Neural cell (in vitro differentiated cells): ENCODE measurements around the gene CARS2. TPM values are rescaled to one million over a fixed set of nuclear protein-coding genes. Genes with fewer than 3 reads are reported as not detected.

Experiments
- H2AFZ ChIP-seq: fragments of 200-600, 300-800 bp; sonication (generic), shearing (Covaris generic); 2 replicates; pipeline ENCODE4 v1.6.0; 2014; ENCODE audit warnings: low read depth, mild to moderate bottlenecking, antibody characterized with exemption, low read length, moderate library complexity
- H3F3A ChIP-seq: fragments of 200-600 bp; shearing (Covaris generic); 2 replicates; pipeline ENCODE4 v1.6.1; 2016; ENCODE audit warnings: mild to moderate bottlenecking, moderate library complexity, mixed read lengths, antibody characterized with exemption, low read length; ENCODE audit not compliant: insufficient read depth, poor library complexity, severe bottlenecking
- H3K27ac ChIP-seq: fragments of 200-600, 300-800 bp; sonication (generic), shearing (Covaris generic); 2 replicates; pipeline ENCODE4 v1.5.1; 2014; ENCODE audit warnings: mild to moderate bottlenecking, low read length, moderate library complexity
- H3K27me3 ChIP-seq: fragments of 300-800, 200-600 bp; sonication (generic), shearing (Covaris generic); 2 replicates; pipeline ENCODE4 v1.6.0; 2014; ENCODE audit warnings: mild to moderate bottlenecking, low read depth, low read length, moderate library complexity; ENCODE audit not compliant: insufficient read depth
- H3K36me3 ChIP-seq: fragments of 300-800, 200-600 bp; sonication (generic), shearing (Covaris generic); 2 replicates; pipeline ENCODE4 v1.5.1; 2014; ENCODE audit warnings: mild to moderate bottlenecking, antibody characterized with exemption, low read length, moderate library complexity; ENCODE audit not compliant: insufficient read depth
- H3K4me2 ChIP-seq: fragments of 300-800, 200-600 bp; sonication (generic), shearing (Covaris generic); 2 replicates; pipeline ENCODE4 v1.6.0; 2014; ENCODE audit warnings: mild to moderate bottlenecking, low read length
- H3K4me3 ChIP-seq: fragments of 300-800, 200-600 bp; sonication (generic), shearing (Covaris generic); 2 replicates; pipeline ENCODE4 v1.5.1; 2014; ENCODE audit warnings: mild to moderate bottlenecking, low read length, moderate library complexity
- H3K79me2 ChIP-seq: fragments of 200-600 bp; shearing (Covaris generic); replicated peaks from 2 replicates; pipeline ENCODE4 v1.6.0; 2014; ENCODE audit warnings: mild to moderate bottlenecking, low read length, moderate library complexity; ENCODE audit not compliant: insufficient read depth
- H3K9ac ChIP-seq: fragments of 300-800, 200-600 bp; sonication (generic), shearing (Covaris generic); 2 replicates; pipeline ENCODE4 v1.6.1; 2016; ENCODE audit warnings: mild to moderate bottlenecking, low read length, mixed read lengths
- H3K9me2 ChIP-seq: fragments of 200-600 bp; shearing (Covaris generic); 2 replicates; pipeline ENCODE4 v1.6.1; 2016; ENCODE audit warnings: mild to moderate bottlenecking, low read length, mixed read lengths; ENCODE audit not compliant: insufficient read depth
- H3K9me3 ChIP-seq: fragments of 200-600, 300-800 bp; sonication (generic), shearing (Covaris generic); 2 replicates; pipeline ENCODE4 v1.6.1; 2016; ENCODE audit warnings: mild to moderate bottlenecking, mixed run types, low read length, moderate library complexity, mixed read lengths
- H4K20me1 ChIP-seq: fragments of 200-600 bp; shearing (Covaris generic); 2 replicates; pipeline ENCODE4 v1.6.1; 2016; ENCODE audit warnings: mild to moderate bottlenecking, mixed run types; ENCODE audit not compliant: insufficient read depth
- EP300 ChIP-seq: fragments of 450-650 bp; conservative IDR thresholded peaks from 2 replicates; pipeline ENCODE4 v1.6.1; 2014; ENCODE audit warnings: antibody characterized with exemption, mild to moderate bottlenecking, moderate library complexity; ENCODE audit not compliant: poor library complexity, severe bottlenecking
- EZH2 ChIP-seq: fragments of 200-600, 300-800 bp; shearing (Covaris generic), sonication (generic); IDR thresholded peaks from 2 replicates; pipeline ENCODE4 v1.6.1; 2014; ENCODE audit warnings: antibody characterized with exemption, low read length, borderline replicate concordance, mild to moderate bottlenecking; ENCODE audit not compliant: insufficient read depth, poor library complexity, severe bottlenecking
- MXI1 ChIP-seq: fragments of 450-650 bp; conservative IDR thresholded peaks from 2 replicates; pipeline ENCODE4 v1.6.1; 2014; ENCODE audit warnings: antibody characterized with exemption, mild to moderate bottlenecking; ENCODE audit not compliant: poor library complexity, severe bottlenecking
- POLR2AphosphoS5 ChIP-seq: IDR thresholded peaks from 2 replicates; pipeline ENCODE4 v1.6.1; 2012
- RAD21 ChIP-seq: fragments of 450-650 bp; conservative IDR thresholded peaks from 2 replicates; pipeline ENCODE4 v1.6.1; 2014; ENCODE audit warnings: antibody characterized with exemption, mild to moderate bottlenecking, moderate library complexity
- SMC3 ChIP-seq: fragments of 450-650 bp; conservative IDR thresholded peaks from 2 replicates; pipeline ENCODE4 v1.6.1; 2014; ENCODE audit warnings: antibody characterized with exemption, mild to moderate bottlenecking, moderate library complexity; ENCODE audit not compliant: poor library complexity
- TAF1 ChIP-seq: IDR thresholded peaks from 2 replicates; pipeline ENCODE4 v1.6.1; 2012; ENCODE audit warnings: low read depth
- polyA plus RNA-seq: library from polyadenylated mRNA; depleted of rRNA; stranded (reverse); fragments of >200 nt; gene quantifications from 2 replicates; pipeline ENCODE4 v1.2.3, GENCODE V29; 2014
- TF ChIP-seq, protein P1 (sequence below): fragments of 450-650 bp; IDR thresholded peaks from 2 replicates; pipeline ENCODE4 v1.5.1; 2014; ENCODE audit warnings: antibody characterized with exemption, mild to moderate bottlenecking, moderate library complexity; ENCODE audit not compliant: poor library complexity, severe bottlenecking
- TF ChIP-seq, protein P2 (sequence below): IDR thresholded peaks from 2 replicates; pipeline ENCODE4 v1.6.1; 2012; ENCODE audit warnings: borderline replicate concordance

The CARS2 gene
- polyA plus RNA-seq, 1 donor from 2014 or later: 92.2 TPM

DNA sequence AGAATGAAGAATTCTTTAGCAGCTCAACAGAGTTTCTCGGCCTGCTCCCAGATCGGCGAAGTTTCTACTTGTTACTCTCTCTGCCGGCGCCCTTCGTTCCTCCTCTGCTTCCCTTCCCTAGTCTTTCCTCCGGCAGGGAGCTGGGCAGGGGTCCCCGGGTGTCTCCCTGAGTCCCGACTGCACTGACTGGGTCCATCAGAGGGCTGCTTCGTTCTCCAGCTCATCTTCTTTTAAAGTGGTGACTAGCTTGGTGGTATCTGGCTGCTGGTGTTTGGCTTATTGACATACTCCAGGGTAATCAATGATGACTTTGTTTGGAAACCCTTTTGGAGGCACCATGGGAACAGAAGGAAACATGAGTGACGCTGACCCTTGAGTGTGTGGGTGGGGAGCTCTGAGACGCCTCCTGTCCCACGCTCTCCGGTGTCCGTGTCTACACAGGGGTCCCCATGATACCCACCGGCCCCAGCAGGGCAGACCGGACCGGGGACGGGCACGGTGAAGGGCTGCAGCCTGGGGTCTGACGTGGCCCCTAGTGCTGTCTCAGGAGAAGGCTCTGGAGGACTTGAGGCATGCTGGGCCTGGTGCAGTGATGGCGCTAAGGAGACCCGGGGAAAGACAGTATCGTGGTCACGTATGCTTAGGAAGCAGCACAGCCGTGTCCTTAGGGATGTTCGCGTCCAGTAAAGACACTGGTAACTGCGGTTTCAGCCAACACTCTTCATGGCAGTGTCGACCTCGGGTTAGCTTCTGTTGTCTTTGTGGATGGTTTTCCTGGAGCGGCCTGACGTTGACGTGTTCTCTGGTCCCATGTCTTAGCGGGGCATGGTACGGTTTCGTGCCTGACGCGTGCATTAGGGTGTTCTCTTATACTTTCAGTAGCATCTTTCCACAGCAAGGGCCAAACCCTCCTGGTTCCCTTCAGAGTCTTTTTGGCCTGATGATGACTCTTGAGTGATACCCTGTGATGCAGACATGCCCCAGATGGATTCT, 66.8 kb downstream of the CARS2 start:
- no peaks in the 10 kb centered on the region for H3F3A ChIP-seq
- no peaks in the 10 kb centered on the region for H4K20me1 ChIP-seq
- H2AFZ ChIP-seq: no peak overlapping the region
- H3K27ac ChIP-seq: no peak overlapping the region
- no peaks in the 10 kb centered on the region for H3K27me3 ChIP-seq
- H3K4me2 ChIP-seq: no peak overlapping the region
- H3K9me2 ChIP-seq: no peaks in the 10 kb centered on the region
- TF ChIP-seq, protein P1, sequence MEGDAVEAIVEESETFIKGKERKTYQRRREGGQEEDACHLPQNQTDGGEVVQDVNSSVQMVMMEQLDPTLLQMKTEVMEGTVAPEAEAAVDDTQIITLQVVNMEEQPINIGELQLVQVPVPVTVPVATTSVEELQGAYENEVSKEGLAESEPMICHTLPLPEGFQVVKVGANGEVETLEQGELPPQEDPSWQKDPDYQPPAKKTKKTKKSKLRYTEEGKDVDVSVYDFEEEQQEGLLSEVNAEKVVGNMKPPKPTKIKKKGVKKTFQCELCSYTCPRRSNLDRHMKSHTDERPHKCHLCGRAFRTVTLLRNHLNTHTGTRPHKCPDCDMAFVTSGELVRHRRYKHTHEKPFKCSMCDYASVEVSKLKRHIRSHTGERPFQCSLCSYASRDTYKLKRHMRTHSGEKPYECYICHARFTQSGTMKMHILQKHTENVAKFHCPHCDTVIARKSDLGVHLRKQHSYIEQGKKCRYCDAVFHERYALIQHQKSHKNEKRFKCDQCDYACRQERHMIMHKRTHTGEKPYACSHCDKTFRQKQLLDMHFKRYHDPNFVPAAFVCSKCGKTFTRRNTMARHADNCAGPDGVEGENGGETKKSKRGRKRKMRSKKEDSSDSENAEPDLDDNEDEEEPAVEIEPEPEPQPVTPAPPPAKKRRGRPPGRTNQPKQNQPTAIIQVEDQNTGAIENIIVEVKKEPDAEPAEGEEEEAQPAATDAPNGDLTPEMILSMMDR: no peak
- no peaks in the 10 kb centered on the region for H3K79me2 ChIP-seq
- H3K36me3 ChIP-seq: no peaks in the 10 kb centered on the region
- no peaks in the 10 kb centered on the region for H3K9me3 ChIP-seq
- no peak overlapping the region for H3K4me3 ChIP-seq
- no peak overlapping the region for H3K9ac ChIP-seq

DNA sequence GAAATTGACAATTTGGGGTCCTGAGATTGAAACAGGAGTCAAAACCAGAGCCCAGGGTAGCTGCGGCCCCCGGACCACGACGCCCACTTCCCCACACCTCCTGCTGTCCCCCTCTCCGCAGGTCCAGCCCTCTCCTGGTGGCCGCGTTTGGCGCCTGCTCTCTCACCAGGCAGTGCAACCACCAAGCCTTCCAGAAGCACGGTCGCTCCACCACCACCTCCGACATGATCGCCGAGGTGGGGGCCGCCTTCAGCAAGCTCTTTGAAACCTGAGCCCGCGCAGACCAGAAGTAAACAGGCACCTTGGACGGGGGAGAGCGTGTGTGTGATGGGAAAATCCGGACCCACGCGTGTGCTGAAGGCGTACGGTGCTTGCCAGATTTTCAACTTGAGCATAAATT, 67.7 kb downstream of the CARS2 start:
- H2AFZ ChIP-seq: no peak overlapping the region
- no peaks in the 10 kb centered on the region for H3K36me3 ChIP-seq
- no peaks in the 10 kb centered on the region for H4K20me1 ChIP-seq
- no peaks in the 10 kb centered on the region for H3K9me3 ChIP-seq
- TF ChIP-seq MXI1 (no peak), EZH2 (no peak), TAF1 (no peak), SMC3 (no peak), EP300 (no peak), POLR2AphosphoS5 (no peak), RAD21 (no peak)
- TF ChIP-seq, protein P2, sequence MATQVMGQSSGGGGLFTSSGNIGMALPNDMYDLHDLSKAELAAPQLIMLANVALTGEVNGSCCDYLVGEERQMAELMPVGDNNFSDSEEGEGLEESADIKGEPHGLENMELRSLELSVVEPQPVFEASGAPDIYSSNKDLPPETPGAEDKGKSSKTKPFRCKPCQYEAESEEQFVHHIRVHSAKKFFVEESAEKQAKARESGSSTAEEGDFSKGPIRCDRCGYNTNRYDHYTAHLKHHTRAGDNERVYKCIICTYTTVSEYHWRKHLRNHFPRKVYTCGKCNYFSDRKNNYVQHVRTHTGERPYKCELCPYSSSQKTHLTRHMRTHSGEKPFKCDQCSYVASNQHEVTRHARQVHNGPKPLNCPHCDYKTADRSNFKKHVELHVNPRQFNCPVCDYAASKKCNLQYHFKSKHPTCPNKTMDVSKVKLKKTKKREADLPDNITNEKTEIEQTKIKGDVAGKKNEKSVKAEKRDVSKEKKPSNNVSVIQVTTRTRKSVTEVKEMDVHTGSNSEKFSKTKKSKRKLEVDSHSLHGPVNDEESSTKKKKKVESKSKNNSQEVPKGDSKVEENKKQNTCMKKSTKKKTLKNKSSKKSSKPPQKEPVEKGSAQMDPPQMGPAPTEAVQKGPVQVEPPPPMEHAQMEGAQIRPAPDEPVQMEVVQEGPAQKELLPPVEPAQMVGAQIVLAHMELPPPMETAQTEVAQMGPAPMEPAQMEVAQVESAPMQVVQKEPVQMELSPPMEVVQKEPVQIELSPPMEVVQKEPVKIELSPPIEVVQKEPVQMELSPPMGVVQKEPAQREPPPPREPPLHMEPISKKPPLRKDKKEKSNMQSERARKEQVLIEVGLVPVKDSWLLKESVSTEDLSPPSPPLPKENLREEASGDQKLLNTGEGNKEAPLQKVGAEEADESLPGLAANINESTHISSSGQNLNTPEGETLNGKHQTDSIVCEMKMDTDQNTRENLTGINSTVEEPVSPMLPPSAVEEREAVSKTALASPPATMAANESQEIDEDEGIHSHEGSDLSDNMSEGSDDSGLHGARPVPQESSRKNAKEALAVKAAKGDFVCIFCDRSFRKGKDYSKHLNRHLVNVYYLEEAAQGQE: no peak
- no peaks in the 10 kb centered on the region for H3F3A ChIP-seq
- no peaks in the 10 kb centered on the region for H3K79me2 ChIP-seq
- no peaks in the 10 kb centered on the region for H3K9me2 ChIP-seq
- no peak overlapping the region for H3K27ac ChIP-seq
- H3K27me3 ChIP-seq: no peaks in the 10 kb centered on the region
- no peak overlapping the region for H3K4me3 ChIP-seq
- H3K9ac ChIP-seq: no peak overlapping the region
- H3K4me2 ChIP-seq: no peak overlapping the region
